H9 (cell line): ENCODE data around the gene DDX19B. TPM values are rescaled to one million over a fixed set of nuclear protein-coding genes. Genes with fewer than 3 reads are reported as not detected.

Source experiments
- DNase-seq: peaks from one replicate; pipeline ENCODE4 v3.0.0-alpha.2; 2017
- H2AFZ ChIP-seq: one replicate; pipeline ENCODE4 v1.6.1; 2013; ENCODE audit warnings: mild to moderate bottlenecking, low read length, control low read depth, moderate library complexity
- H2AK5ac ChIP-seq: 2 replicates; pipeline ENCODE4 v1.6.1; 2013; ENCODE audit warnings: low read length, control low read depth, mixed read lengths; ENCODE audit not compliant: insufficient read length
- H2BK120ac ChIP-seq: one replicate; pipeline ENCODE4 v1.6.1; 2013; ENCODE audit warnings: low read depth, mild to moderate bottlenecking, low read length, control low read depth, inconsistent platforms; ENCODE audit not compliant: poor library complexity, severe bottlenecking
- H2BK12ac ChIP-seq: 2 replicates; pipeline ENCODE4 v1.6.1; 2013; ENCODE audit warnings: low read length, control low read depth, mixed read lengths, low read depth; ENCODE audit not compliant: insufficient read length
- H2BK15ac ChIP-seq: 2 replicates; pipeline ENCODE4 v1.6.1; 2013; ENCODE audit warnings: low read depth, low read length, control low read depth
- H2BK20ac ChIP-seq: one replicate; pipeline ENCODE4 v1.6.1; 2013; ENCODE audit warnings: low read depth, mild to moderate bottlenecking, low read length, control low read depth, inconsistent platforms; ENCODE audit not compliant: poor library complexity, severe bottlenecking
- H2BK5ac ChIP-seq: 2 replicates; pipeline ENCODE4 v1.6.1; 2013; ENCODE audit warnings: low read length, control low read depth, mixed read lengths; ENCODE audit not compliant: insufficient read length
- H3K14ac ChIP-seq: 2 replicates; pipeline ENCODE4 v1.6.1; 2013; ENCODE audit warnings: low read length, control low read depth; ENCODE audit not compliant: insufficient read depth
- H3K18ac ChIP-seq: 2 replicates; pipeline ENCODE4 v1.6.1; 2013; ENCODE audit warnings: low read depth, mild to moderate bottlenecking, mixed read lengths, low read length, control low read depth; ENCODE audit not compliant: insufficient read length
- H3K23ac ChIP-seq: 2 replicates; pipeline ENCODE4 v1.6.1; 2013; ENCODE audit warnings: low read length, control low read depth, mixed read lengths, low read depth; ENCODE audit not compliant: insufficient read length
- H3K23me2 ChIP-seq: 2 replicates; pipeline ENCODE4 v1.6.1; 2013; ENCODE audit warnings: low read depth, mild to moderate bottlenecking, mixed read lengths, low read length, control low read depth; ENCODE audit not compliant: insufficient read length, poor library complexity, severe bottlenecking
- H3K27ac ChIP-seq: 2 replicates; pipeline ENCODE4 v1.5.1; 2013; ENCODE audit warnings: low read length, control low read depth, mixed read lengths, low read depth; ENCODE audit not compliant: insufficient read length
- H3K27me3 ChIP-seq: 2 replicates; pipeline ENCODE4 v1.6.1; 2013; ENCODE audit warnings: low read length, control low read depth, inconsistent platforms; ENCODE audit not compliant: insufficient read depth
- H3K4ac ChIP-seq: 2 replicates; pipeline ENCODE4 v1.6.1; 2013; ENCODE audit warnings: low read depth, mild to moderate bottlenecking, control low read depth, inconsistent platforms, low read length, moderate library complexity
- H3K4me1 ChIP-seq: 2 replicates; pipeline ENCODE4 v1.6.1; 2013; ENCODE audit warnings: low read length, control low read depth, inconsistent platforms; ENCODE audit not compliant: insufficient read depth
- H3K4me2 ChIP-seq: 2 replicates; pipeline ENCODE4 v1.6.1; 2013; ENCODE audit warnings: low read length, control low read depth, mixed read lengths; ENCODE audit not compliant: insufficient read length, insufficient read depth
- H3K56ac ChIP-seq: 2 replicates; pipeline ENCODE4 v1.6.1; 2013; ENCODE audit warnings: low read depth, mild to moderate bottlenecking, mixed read lengths, low read length, control low read depth; ENCODE audit not compliant: insufficient read length
- H3K79me1 ChIP-seq: 2 replicates; pipeline ENCODE4 v1.6.1; 2013; ENCODE audit warnings: low read depth, mild to moderate bottlenecking, moderate library complexity, low read length, control low read depth, inconsistent platforms; ENCODE audit not compliant: insufficient read depth, poor library complexity, severe bottlenecking
- H3K79me2 ChIP-seq: 2 replicates; pipeline ENCODE4 v1.6.1; 2013; ENCODE audit warnings: low read length, control low read depth, inconsistent platforms; ENCODE audit not compliant: insufficient read depth
- H3K9ac ChIP-seq: 2 replicates; pipeline ENCODE4 v1.6.1; 2013; ENCODE audit warnings: low read length, control low read depth, mixed read lengths; ENCODE audit not compliant: insufficient read length; ENCODE audit errors: extremely low read depth
- H3K9me3 ChIP-seq: one replicate; pipeline ENCODE4 v1.6.1; 2013; ENCODE audit warnings: low read depth, low read length, inconsistent platforms; ENCODE audit not compliant: control insufficient read depth
- H3T11ph ChIP-seq: one replicate; pipeline ENCODE4 v1.6.1; 2013; ENCODE audit warnings: mild to moderate bottlenecking, low read length, control low read depth, inconsistent platforms
- H4K20me1 ChIP-seq: one replicate; pipeline ENCODE4 v1.6.1; 2013; ENCODE audit not compliant: control insufficient read depth, insufficient read length, insufficient read depth
- H4K5ac ChIP-seq: 2 replicates; pipeline ENCODE4 v1.6.1; 2013; ENCODE audit warnings: low read depth, mild to moderate bottlenecking, mixed read lengths, low read length, control low read depth; ENCODE audit not compliant: insufficient read length
- H4K8ac ChIP-seq: replicated peaks from 2 replicates; pipeline ENCODE4 v1.6.1; 2013; ENCODE audit warnings: low read length, control low read depth, mixed read lengths, low read depth; ENCODE audit not compliant: insufficient read length
- H4K91ac ChIP-seq: 2 replicates; pipeline ENCODE4 v1.6.1; 2013; ENCODE audit warnings: low read depth, mild to moderate bottlenecking, moderate library complexity, mixed read lengths, low read length, control low read depth; ENCODE audit not compliant: insufficient read length
- H3K27ac Mint-ChIP-seq, 3 experiments: 2 replicates in 2 of 3; 3 replicates in 1 of 3; pipeline ENCODE4 v1.8.0; 2020 to 2021; ENCODE audit warnings: mixed read lengths in 3 of 3, mild to moderate bottlenecking in 1 of 3, moderate library complexity in 1 of 3
- H3K27me3 Mint-ChIP-seq: 2 replicates; pipeline ENCODE4 v1.8.0; 2021; ENCODE audit warnings: low read depth, mild to moderate bottlenecking, moderate library complexity, mixed read lengths
- H3K36me3 Mint-ChIP-seq, 3 experiments: 2 replicates in 2 of 3; 3 replicates in 1 of 3; pipeline ENCODE4 v1.8.0; 2020 to 2021; ENCODE audit warnings: low read depth in 3 of 3, mixed read lengths in 3 of 3; ENCODE audit not compliant: insufficient read depth in 1 of 3
- H3K4me1 Mint-ChIP-seq, 2 experiments: 2 replicates each; pipeline ENCODE4 v1.8.0; 2020; ENCODE audit warnings: mixed read lengths in 2 of 2
- H3K4me3 Mint-ChIP-seq, 2 experiments: 2 replicates in 1 of 2; 3 replicates in 1 of 2; pipeline ENCODE4 v1.8.0; 2020 to 2021; ENCODE audit warnings: mild to moderate bottlenecking in 2 of 2, mixed read lengths in 2 of 2, moderate library complexity in 1 of 2
- H3K9me3 Mint-ChIP-seq, 2 experiments: 2 replicates in 1 of 2; 3 replicates in 1 of 2; pipeline ENCODE4 v1.8.0; 2020; ENCODE audit warnings: mild to moderate bottlenecking in 2 of 2, mixed read lengths in 2 of 2, moderate library complexity in 1 of 2
- CTCF ChIP-seq: fragments of 200-600 bp; sonication (generic); conservative IDR thresholded peaks from 3 replicates; pipeline ENCODE4 v1.8.0; 2021; ENCODE audit warnings: antibody characterized with exemption, mild to moderate bottlenecking
- WGBS: extraction: QIAGEN DNeasy Blood & Tissue Kit; methylation state at CpG from one replicate; pipeline ENCODE4 v1.1.7; 2013; ENCODE audit warnings: missing lambda C conversion rate, low lambda C conversion rate, mixed read lengths; ENCODE audit not compliant: insufficient read length; ENCODE audit errors: extremely low coverage; 5-methylcytosine and 5-hydroxymethylcytosine counted together
- total RNA-seq: library from RNA; stranded (reverse); gene quantifications from 2 replicates; pipeline ENCODE4 v1.2.1, GENCODE V29; 2021

The DDX19B gene
- total RNA-seq, 1 experiment from 2014 or later, result 47.3 TPM

- no peaks in the 10 kb centered on the region for H3K79me1 ChIP-seq
- WGBS, result no CpG with 5 or more reads among the region's 52 CpGs
These were observed 82.1 kb downstream of the DDX19B start for GRCh38 chr16:70380919-70381603.

More at GRCh38 chr16:70380919-70381603, 82.1 kb downstream of the DDX19B start:
- no peak overlapping the region for H4K8ac ChIP-seq
- H4K91ac ChIP-seq, result no peak overlapping the region
- no peak overlapping the region for H3K23ac ChIP-seq
- H3K4me1 ChIP-seq, result no peaks in the 10 kb centered on the region; the same call in 1 of the 2 replicates
- Mint-ChIP-seq H3K4me3 (peak overlapping the region; percentile 93 to 98), H3K4me1 (peaks cover 0 to 15% of the 10 kb centered on the region in 2 experiments; a peak in 2 of 4 replicates), H3K27ac (peak overlapping the region; percentile 98 to 99 (median 98); a peak in 6 of 7 replicates), H3K36me3 (peaks cover 14 to 57% (median 36%) of the 10 kb centered on the region in 3 experiments; a peak in 6 of 7 replicates), H3K27me3 (no peaks in the 10 kb centered on the region; the same call in 1 of the 2 replicates), H3K9me3 (no peaks in the 10 kb centered on the region; a peak in 1 of 5 replicates)
- H3K27me3 ChIP-seq, result no peaks in the 10 kb centered on the region
- H2BK15ac ChIP-seq, result no peak overlapping the region
- H3K56ac ChIP-seq, result no peak overlapping the region
- no peak overlapping the region for H2BK12ac ChIP-seq
- no peak overlapping the region for H2BK120ac ChIP-seq
- H3K9ac ChIP-seq, result peak overlapping the region; percentile 70
- DNase-seq, result peak; percentile 99
- H4K5ac ChIP-seq, result no peak overlapping the region
- no peaks in the 10 kb centered on the region for H4K20me1 ChIP-seq
- H2BK5ac ChIP-seq, result no peak overlapping the region
- no peaks in the 10 kb centered on the region for H3K9me3 ChIP-seq
- H3K4me2 ChIP-seq, result peak overlapping the region; percentile 72
- no peak overlapping the region for H2AFZ ChIP-seq
- peak overlapping the region; percentile 37 for H3K18ac ChIP-seq
- H3K23me2 ChIP-seq, result peaks cover 6% of the 10 kb centered on the region
- H3K79me2 ChIP-seq, result no peaks in the 10 kb centered on the region
- no peak overlapping the region for H2AK5ac ChIP-seq
- H2BK20ac ChIP-seq, result no peak overlapping the region
- peak; percentile 46; the same call in 2 of the 3 replicates for TF ChIP-seq CTCF
- H3K4ac ChIP-seq, result no peak overlapping the region
- peak overlapping the region; percentile 67; the same call in 1 of the 2 replicates for H3K14ac ChIP-seq
- no peak overlapping the region for H3T11ph ChIP-seq
- H3K27ac ChIP-seq, result no peak overlapping the region
